ENCODE measurements around the gene MAST4.

The MAST4 gene

GRCh38 chr5:66903218-66903617, 307.0 kb downstream of the MAST4 start:
- Histone ChIP-seq H3K9me3 (ENCODE audit: control insufficient read depth, low read length) (no peaks in the 10 kb centered on the region), H2BK5ac (ENCODE audit: low read depth, low read length, poor library complexity, severe bottlenecking) (no peak overlapping the region), H3K14ac (ENCODE audit: low read length in 2 of 2) (no peak overlapping the region), H4K8ac (ENCODE audit: low read length) (no peak overlapping the region), H3K4me3 (ENCODE audit: insufficient read depth in 1 of 2, low read depth in 1 of 2, low read length in 2 of 2) (no peak overlapping the region), H3K18ac (ENCODE audit: low read depth in 1 of 2, low read length in 2 of 2) (no peak overlapping the region), H4K91ac (ENCODE audit: low read length) (no peak overlapping the region), H2BK12ac (ENCODE audit: low read length in 2 of 2) (no peak overlapping the region), H3K4me1 (ENCODE audit: control insufficient read depth, insufficient read depth, low read depth, low read length) (no peaks in the 10 kb centered on the region), H3K36me3 (ENCODE audit: control insufficient read depth in 1 of 2, insufficient read depth in 2 of 2, low read depth in 1 of 2, low read length in 2 of 2) (no peaks in the 10 kb centered on the region), H2BK15ac (ENCODE audit: low read depth, poor library complexity, severe bottlenecking) (no peak overlapping the region), H3K23ac (ENCODE audit: low read length in 2 of 2) (no peak overlapping the region), H3K9ac (ENCODE audit: low read length) (no peak overlapping the region), H3K27me3 (ENCODE audit: control insufficient read depth in 1 of 2, insufficient read depth in 1 of 2, low read length in 2 of 2) (no peaks in the 10 kb centered on the region), H3K27ac (ENCODE audit: low read length, poor library complexity, severe bottlenecking) (no peak overlapping the region), H2AK5ac (ENCODE audit: low read length, severe bottlenecking) (no peak overlapping the region), H2AFZ (ENCODE audit: low read depth, low read length) (no peak overlapping the region), H2BK120ac (ENCODE audit: low read depth, low read length) (no peak overlapping the region), H3K4me2 (ENCODE audit: low read length, poor library complexity, severe bottlenecking) (no peak overlapping the region), H3K79me1 (replicated peaks; ENCODE audit: low read length, poor library complexity, severe bottlenecking) (no peaks in the 10 kb centered on the region), H3K4ac (ENCODE audit: low read depth in 1 of 2, low read length in 2 of 2) (no peak overlapping the region)
- no peak for DNase-seq
- no CpG with 5 or more reads among the region's 1 CpG for WGBS

- Histone ChIP-seq H3K18ac (ENCODE audit: low read depth in 1 of 2, low read length in 2 of 2) (no peak overlapping the region), H3K79me1 (replicated peaks; ENCODE audit: low read length, poor library complexity, severe bottlenecking) (no peaks in the 10 kb centered on the region), H3K4me2 (ENCODE audit: low read length, poor library complexity, severe bottlenecking) (no peak overlapping the region), H3K4me3 (ENCODE audit: insufficient read depth in 1 of 2, low read depth in 1 of 2, low read length in 2 of 2) (no peak overlapping the region), H2BK12ac (ENCODE audit: low read length in 2 of 2) (no peak overlapping the region), H2BK15ac (ENCODE audit: low read depth, poor library complexity, severe bottlenecking) (no peak overlapping the region), H3K14ac (ENCODE audit: low read length in 2 of 2) (no peak overlapping the region), H2BK120ac (ENCODE audit: low read depth, low read length) (no peak overlapping the region), H3K36me3 (ENCODE audit: control insufficient read depth in 1 of 2, insufficient read depth in 2 of 2, low read depth in 1 of 2, low read length in 2 of 2) (no peaks in the 10 kb centered on the region), H3K23ac (ENCODE audit: low read length in 2 of 2) (no peak overlapping the region), H2AK5ac (ENCODE audit: low read length, severe bottlenecking) (no peak overlapping the region), H4K91ac (ENCODE audit: low read length) (no peak overlapping the region), H2BK5ac (ENCODE audit: low read depth, low read length, poor library complexity, severe bottlenecking) (no peak overlapping the region), H4K8ac (ENCODE audit: low read length) (no peak overlapping the region), H3K27ac (ENCODE audit: low read length, poor library complexity, severe bottlenecking) (no peak overlapping the region), H3K9ac (ENCODE audit: low read length) (no peak overlapping the region), H3K4me1 (ENCODE audit: control insufficient read depth, insufficient read depth, low read depth, low read length) (no peaks in the 10 kb centered on the region), H3K4ac (ENCODE audit: low read depth in 1 of 2, low read length in 2 of 2) (no peak overlapping the region), H2AFZ (ENCODE audit: low read depth, low read length) (no peak overlapping the region), H3K27me3 (ENCODE audit: control insufficient read depth in 1 of 2, insufficient read depth in 1 of 2, low read length in 2 of 2) (no peaks in the 10 kb centered on the region), H3K9me3 (ENCODE audit: control insufficient read depth, low read length) (no peaks in the 10 kb centered on the region)
- 75% methylated on average over 3 of the region's 3 CpGs for WGBS
- DNase-seq: no peak
Observed at GRCh38 chr5:66903709-66904108, 307.5 kb downstream of the MAST4 start.

- no peak for DNase-seq
- Histone ChIP-seq H3K9me3 (ENCODE audit: control insufficient read depth, low read length) (no peaks in the 10 kb centered on the region), H2BK5ac (ENCODE audit: low read depth, low read length, poor library complexity, severe bottlenecking) (no peak overlapping the region), H2BK120ac (ENCODE audit: low read depth, low read length) (no peak overlapping the region), H3K14ac (ENCODE audit: low read length in 2 of 2) (no peak overlapping the region), H3K18ac (ENCODE audit: low read depth in 1 of 2, low read length in 2 of 2) (no peak overlapping the region), H3K79me1 (replicated peaks; ENCODE audit: low read length, poor library complexity, severe bottlenecking) (no peaks in the 10 kb centered on the region), H3K4me1 (ENCODE audit: control insufficient read depth, insufficient read depth, low read depth, low read length) (no peaks in the 10 kb centered on the region), H3K9ac (ENCODE audit: low read length) (no peak overlapping the region), H3K4me3 (ENCODE audit: insufficient read depth in 1 of 2, low read depth in 1 of 2, low read length in 2 of 2) (no peak overlapping the region), H2AFZ (ENCODE audit: low read depth, low read length) (no peak overlapping the region), H3K27me3 (ENCODE audit: control insufficient read depth in 1 of 2, insufficient read depth in 1 of 2, low read length in 2 of 2) (no peaks in the 10 kb centered on the region), H2BK12ac (ENCODE audit: low read length in 2 of 2) (no peak overlapping the region), H3K36me3 (ENCODE audit: control insufficient read depth in 1 of 2, insufficient read depth in 2 of 2, low read depth in 1 of 2, low read length in 2 of 2) (no peaks in the 10 kb centered on the region), H3K27ac (ENCODE audit: low read length, poor library complexity, severe bottlenecking) (no peak overlapping the region), H2BK15ac (ENCODE audit: low read depth, poor library complexity, severe bottlenecking) (no peak overlapping the region), H4K91ac (ENCODE audit: low read length) (no peak overlapping the region), H3K4ac (ENCODE audit: low read depth in 1 of 2, low read length in 2 of 2) (no peak overlapping the region), H2AK5ac (ENCODE audit: low read length, severe bottlenecking) (no peak overlapping the region), H3K4me2 (ENCODE audit: low read length, poor library complexity, severe bottlenecking) (no peak overlapping the region), H4K8ac (ENCODE audit: low read length) (no peak overlapping the region), H3K23ac (ENCODE audit: low read length in 2 of 2) (no peak overlapping the region)
- no CpG with 5 or more reads among the region's 3 CpGs for WGBS
Observed at GRCh38 chr5:66904189-66904588, 308.0 kb downstream of the MAST4 start.

- no peak overlapping the region for H3K9ac ChIP-seq (ENCODE audit: low read length)
- no peak overlapping the region for H3K4me3 ChIP-seq (ENCODE audit: insufficient read depth in 1 of 2, low read depth in 1 of 2, low read length in 2 of 2)
- H2BK120ac ChIP-seq (ENCODE audit: low read depth, low read length): no peak overlapping the region
- no peaks in the 10 kb centered on the region for H3K79me1 ChIP-seq (replicated peaks; ENCODE audit: low read length, poor library complexity, severe bottlenecking)
- H3K4me1 ChIP-seq (ENCODE audit: control insufficient read depth, insufficient read depth, low read depth, low read length): no peaks in the 10 kb centered on the region
- WGBS: 69% methylated on average over 2 of the region's 3 CpGs
- H2AFZ ChIP-seq (ENCODE audit: low read depth, low read length): no peak overlapping the region
- H3K9me3 ChIP-seq (ENCODE audit: control insufficient read depth, low read length): no peaks in the 10 kb centered on the region
- H2AK5ac ChIP-seq (ENCODE audit: low read length, severe bottlenecking): no peak overlapping the region
- no peak overlapping the region for H3K4me2 ChIP-seq (ENCODE audit: low read length, poor library complexity, severe bottlenecking)
- H3K14ac ChIP-seq (ENCODE audit: low read length in 2 of 2): no peak overlapping the region
- H4K91ac ChIP-seq (ENCODE audit: low read length): no peak overlapping the region
- H3K36me3 ChIP-seq (ENCODE audit: control insufficient read depth in 1 of 2, insufficient read depth in 2 of 2, low read depth in 1 of 2, low read length in 2 of 2): no peaks in the 10 kb centered on the region
- H3K27ac ChIP-seq (ENCODE audit: low read length, poor library complexity, severe bottlenecking): no peak overlapping the region
- no peaks in the 10 kb centered on the region for H3K27me3 ChIP-seq (ENCODE audit: control insufficient read depth in 1 of 2, insufficient read depth in 1 of 2, low read length in 2 of 2)
- H3K23ac ChIP-seq (ENCODE audit: low read length in 2 of 2): no peak overlapping the region
- H4K8ac ChIP-seq (ENCODE audit: low read length): no peak overlapping the region
- no peak overlapping the region for H2BK12ac ChIP-seq (ENCODE audit: low read length in 2 of 2)
- DNase-seq: no peak
- H3K4ac ChIP-seq (ENCODE audit: low read depth in 1 of 2, low read length in 2 of 2): no peak overlapping the region
- no peak overlapping the region for H2BK15ac ChIP-seq (ENCODE audit: low read depth, poor library complexity, severe bottlenecking)
- H2BK5ac ChIP-seq (ENCODE audit: low read depth, low read length, poor library complexity, severe bottlenecking): no peak overlapping the region
- no peak overlapping the region for H3K18ac ChIP-seq (ENCODE audit: low read depth in 1 of 2, low read length in 2 of 2)
Observed at GRCh38 chr5:66906021-66906420, 309.8 kb downstream of the MAST4 start.
